GM10266 (cell line): ENCODE measurements around the gene ERC2.

Source experiments
- DNase-seq: peaks from one replicate; pipeline ENCODE4 v3.0.0; 2012; ENCODE audit errors: extremely low spot score
- CTCF ChIP-seq: IDR thresholded peaks from 2 replicates; pipeline ENCODE4 v1.5.1; 2012; ENCODE audit warnings: mild to moderate bottlenecking, low read depth; ENCODE audit not compliant: control insufficient read depth, insufficient read depth; ENCODE audit errors: missing control alignments

ERC2 gene

GRCh38 chr3:55459838-55460237 is 1008.4 kb downstream of the ERC2 start:
- no peak for TF ChIP-seq CTCF
- no peak for DNase-seq
